ENCODE measurements around the gene FBXL17. TPM values are rescaled to one million over a fixed set of nuclear protein-coding genes. Genes with fewer than 3 reads are reported as not detected.

FBXL17 gene
- total RNA-seq, 1 donor from 2014 or later: 12.7 TPM

GRCh38 chr5:107917983-107918382 lies 463.9 kb downstream of the FBXL17 start:
- no peaks in the 10 kb centered on the region for H3K36me3 Mint-ChIP-seq (ENCODE audit: low read depth, unreplicated experiment)

GRCh38 chr5:107916731-107917725 lies 464.9 kb downstream of the FBXL17 start:
- no peaks in the 10 kb centered on the region for H3K27me3 ChIP-seq (ENCODE audit: insufficient read depth, low read length)
- Mint-ChIP-seq H3K36me3 (ENCODE audit: low read depth, unreplicated experiment) (no peaks in the 10 kb centered on the region), H3K27ac (ENCODE audit: unreplicated experiment) (no peak overlapping the region), H3K9me3 (ENCODE audit: unreplicated experiment) (no peaks in the 10 kb centered on the region), H3K4me1 (ENCODE audit: low read depth, unreplicated experiment) (peaks cover 8% of the 10 kb centered on the region), H3K4me3 (ENCODE audit: unreplicated experiment) (no peak overlapping the region), H3K27me3 (ENCODE audit: low read depth, unreplicated experiment) (no peaks in the 10 kb centered on the region)
- no peak overlapping the region for H3K9ac ChIP-seq (ENCODE audit: low read length)
- H3K4me3 ChIP-seq (ENCODE audit: insufficient read depth, low read depth, low read length): no peak overlapping the region
- FAIRE-seq (no peak), DNase-seq (ENCODE audit: low read depth) (no peak)
- H4K20me1 ChIP-seq (ENCODE audit: insufficient read depth, low read length): no peaks in the 10 kb centered on the region
- H2AFZ ChIP-seq (ENCODE audit: low read depth, low read length): no peak overlapping the region
- no peak overlapping the region for H3K4me2 ChIP-seq (ENCODE audit: low read length)
- H3K27ac ChIP-seq (ENCODE audit: low read depth, low read length): no peak overlapping the region
- H3K9me3 ChIP-seq (ENCODE audit: insufficient read depth, low read depth, low read length): no peaks in the 10 kb centered on the region
- TF ChIP-seq, protein P1, sequence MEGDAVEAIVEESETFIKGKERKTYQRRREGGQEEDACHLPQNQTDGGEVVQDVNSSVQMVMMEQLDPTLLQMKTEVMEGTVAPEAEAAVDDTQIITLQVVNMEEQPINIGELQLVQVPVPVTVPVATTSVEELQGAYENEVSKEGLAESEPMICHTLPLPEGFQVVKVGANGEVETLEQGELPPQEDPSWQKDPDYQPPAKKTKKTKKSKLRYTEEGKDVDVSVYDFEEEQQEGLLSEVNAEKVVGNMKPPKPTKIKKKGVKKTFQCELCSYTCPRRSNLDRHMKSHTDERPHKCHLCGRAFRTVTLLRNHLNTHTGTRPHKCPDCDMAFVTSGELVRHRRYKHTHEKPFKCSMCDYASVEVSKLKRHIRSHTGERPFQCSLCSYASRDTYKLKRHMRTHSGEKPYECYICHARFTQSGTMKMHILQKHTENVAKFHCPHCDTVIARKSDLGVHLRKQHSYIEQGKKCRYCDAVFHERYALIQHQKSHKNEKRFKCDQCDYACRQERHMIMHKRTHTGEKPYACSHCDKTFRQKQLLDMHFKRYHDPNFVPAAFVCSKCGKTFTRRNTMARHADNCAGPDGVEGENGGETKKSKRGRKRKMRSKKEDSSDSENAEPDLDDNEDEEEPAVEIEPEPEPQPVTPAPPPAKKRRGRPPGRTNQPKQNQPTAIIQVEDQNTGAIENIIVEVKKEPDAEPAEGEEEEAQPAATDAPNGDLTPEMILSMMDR (IDR thresholded peaks at IDR 0.05; ENCODE audit: insufficient read depth, low read depth, low read length): no peak
- TF ChIP-seq EZH2 (IDR thresholded peaks at IDR 0.05; ENCODE audit: insufficient read depth, low read length): no peak
- no peaks in the 10 kb centered on the region for H3K79me2 ChIP-seq (ENCODE audit: insufficient read depth, low read length)
- no peaks in the 10 kb centered on the region for H3K36me3 ChIP-seq (ENCODE audit: insufficient read depth, low read length)
- H3K4me1 ChIP-seq (ENCODE audit: insufficient read depth, low read length): no peaks in the 10 kb centered on the region

More at GRCh38 chr5:107917983-107918382, 463.9 kb downstream of the FBXL17 start:
- TF ChIP-seq EZH2 (IDR thresholded peaks at IDR 0.05; ENCODE audit: insufficient read depth, low read length): no peak
- TF ChIP-seq, protein P1 (IDR thresholded peaks at IDR 0.05; ENCODE audit: insufficient read depth, low read depth, low read length): no peak
- Histone ChIP-seq H2AFZ (ENCODE audit: low read depth, low read length) (no peak overlapping the region), H3K79me2 (ENCODE audit: insufficient read depth, low read length) (no peaks in the 10 kb centered on the region), H3K4me3 (ENCODE audit: insufficient read depth, low read depth, low read length) (no peak overlapping the region), H3K4me1 (ENCODE audit: insufficient read depth, low read length) (no peaks in the 10 kb centered on the region), H3K9me3 (ENCODE audit: insufficient read depth, low read depth, low read length) (no peaks in the 10 kb centered on the region), H3K36me3 (ENCODE audit: insufficient read depth, low read length) (no peaks in the 10 kb centered on the region), H4K20me1 (ENCODE audit: insufficient read depth, low read length) (no peaks in the 10 kb centered on the region), H3K27me3 (ENCODE audit: insufficient read depth, low read length) (no peaks in the 10 kb centered on the region), H3K27ac (ENCODE audit: low read depth, low read length) (no peak overlapping the region), H3K9ac (ENCODE audit: low read length) (no peak overlapping the region), H3K4me2 (ENCODE audit: low read length) (no peak overlapping the region)
- FAIRE-seq (no peak), DNase-seq (ENCODE audit: low read depth) (peak; percentile 3)
- H3K4me3 Mint-ChIP-seq (ENCODE audit: unreplicated experiment): no peak overlapping the region
- peak overlapping the region; percentile 8 for H3K27ac Mint-ChIP-seq (ENCODE audit: unreplicated experiment)
- no peaks in the 10 kb centered on the region for H3K9me3 Mint-ChIP-seq (ENCODE audit: unreplicated experiment)
- peaks cover 8% of the 10 kb centered on the region for H3K4me1 Mint-ChIP-seq (ENCODE audit: low read depth, unreplicated experiment)
- H3K27me3 Mint-ChIP-seq (ENCODE audit: low read depth, unreplicated experiment): no peaks in the 10 kb centered on the region
